GM19467 (cell line): ENCODE data around the gene APH1A.
"Not testable (repeated sequence)": the region's sequence is repeated elsewhere in the genome, so short reads cannot be mapped to it uniquely, and the experiment has no call there.

Source experiments
- ATAC-seq: cut with Tn5 transposase; IDR thresholded peaks from one replicate; pipeline ENCODE4 v1.9.1; 2021; ENCODE audit warnings: mild to moderate bottlenecking, moderate library complexity; ENCODE audit not compliant: unreplicated experiment

APH1A gene

GRCh38 chr1:150268705-150269403, at the start of gene APH1A:
Gene APH1A, minus strand, starts transcription at chr1:150269016. Its CDS starts 206 bp downstream, at chr1:150268810.
- peak; percentile 87 for ATAC-seq

GRCh38 chr1:150314691-150315090, 45.9 kb upstream of the APH1A start:
- ATAC-seq = not testable (repeated sequence)

- no peak for ATAC-seq
Measured at GRCh38 chr1:150311762-150312161, 42.9 kb upstream of the APH1A start.

GRCh38 chr1:150309758-150310508, 41.1 kb upstream of the APH1A start:
- no peak for ATAC-seq

GRCh38 chr1:150308585-150308984, 39.8 kb upstream of the APH1A start:
- ATAC-seq = not testable (repeated sequence)

- no peak for ATAC-seq
Measured at GRCh38 chr1:150302902-150303301, 34.1 kb upstream of the APH1A start.

GRCh38 chr1:150302338-150302737, 33.5 kb upstream of the APH1A start:
- no peak for ATAC-seq

GRCh38 chr1:150299716-150300115, 30.9 kb upstream of the APH1A start:
- no peak for ATAC-seq

- ATAC-seq = no peak
Measured at GRCh38 chr1:150295476-150295875, 26.7 kb upstream of the APH1A start.

GRCh38 chr1:150293433-150294253, 24.8 kb upstream of the APH1A start, which contains the start of gene MRPS21:
Gene MRPS21, plus strand, starts transcription at chr1:150293861. Its CDS starts 506 bp downstream, at chr1:150294367.
- ATAC-seq = peak; percentile 92

- no peak for ATAC-seq
Measured at GRCh38 chr1:150288822-150289221, 20.0 kb upstream of the APH1A start.

- no peak for ATAC-seq
Measured at GRCh38 chr1:150288382-150288781, 19.6 kb upstream of the APH1A start.

GRCh38 chr1:150283260-150283659, 14.4 kb upstream of the APH1A start:
- no peak for ATAC-seq

GRCh38 chr1:150282558-150282958, 13.7 kb upstream of the APH1A start:
- ATAC-seq = no peak

- no peak for ATAC-seq
Measured at GRCh38 chr1:150281758-150282557, 13.1 kb upstream of the APH1A start, which contains the start of gene CIART. Gene CIART, plus strand, starts transcription at chr1:150282554. Its CDS starts 714 bp downstream, at chr1:150283268.

GRCh38 chr1:150281221-150281757, 12.5 kb upstream of the APH1A start:
- no peak for ATAC-seq

GRCh38 chr1:150280138-150280707, 11.4 kb upstream of the APH1A start:
- ATAC-seq = no peak

- ATAC-seq = no peak
Measured at GRCh38 chr1:150273311-150273710, 4.5 kb upstream of the APH1A start.

- no peak for ATAC-seq
Measured at GRCh38 chr1:150271291-150271959, 2.6 kb upstream of the APH1A start.
